Endothelial cell of umbilical vein (primary cell): Measurements from ENCODE around the gene CARS1.

ENCODE experiments used
- CTCF ChIP-seq, 2 donors: IDR thresholded peaks; 1 replicate in 1 of 2; 2 replicates in 1 of 2; pipeline ENCODE4 v1.5.1; 2011; ENCODE audit warnings: low read length in 2 of 2, mild to moderate bottlenecking in 2 of 2, moderate library complexity in 2 of 2, control low read depth in 1 of 2, inconsistent platforms in 1 of 2, low read depth in 1 of 2; ENCODE audit not compliant: insufficient read depth in 1 of 2; ENCODE audit errors: extremely low read depth in 1 of 2
- MYC ChIP-seq: IDR thresholded peaks from one replicate; pipeline ENCODE4 v1.6.1; 2011; ENCODE audit warnings: mild to moderate bottlenecking, low read depth, low read length
- POLR2A ChIP-seq: IDR thresholded peaks from 2 replicates; pipeline ENCODE4 v1.6.1; 2012; ENCODE audit warnings: low read depth, mild to moderate bottlenecking, control low read depth, low read length
- TF ChIP-seq, protein P1 (sequence below): IDR thresholded peaks from 2 replicates; pipeline ENCODE4 v1.6.1; 2011; ENCODE audit not compliant: insufficient read depth, insufficient read length

DNA sequence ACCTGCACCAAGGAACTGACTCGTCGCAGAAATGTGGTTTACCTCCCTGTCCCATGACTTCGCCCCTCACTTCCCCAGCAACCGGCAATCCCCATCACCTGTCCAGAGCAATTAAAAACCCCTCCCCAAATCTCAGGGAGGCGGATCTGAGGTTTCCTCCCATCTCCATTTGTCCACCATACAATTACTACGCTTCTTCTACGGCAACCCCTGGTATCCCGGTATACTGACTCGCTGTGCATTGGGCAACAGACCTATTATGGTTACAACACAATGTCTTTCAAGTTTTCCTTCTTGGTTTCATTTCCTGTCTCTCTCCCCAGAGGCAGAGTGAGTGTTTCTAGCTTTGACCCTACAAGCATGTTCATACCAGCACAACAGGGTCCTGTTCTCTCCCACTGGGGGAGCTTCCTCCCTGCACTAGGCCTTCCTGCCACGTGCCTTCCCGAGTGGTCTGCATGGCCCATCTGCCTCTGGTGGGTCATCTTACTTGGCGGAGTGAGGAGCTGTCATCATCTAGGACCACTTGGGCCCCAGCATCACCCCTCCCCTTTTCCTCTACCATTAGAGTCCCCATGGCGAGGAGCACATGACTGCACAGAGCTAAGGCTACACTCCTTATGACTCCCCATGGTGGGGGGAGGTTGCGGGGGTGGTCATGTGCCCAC, 34.8 kb downstream of the CARS1 start:
- TF ChIP-seq CTCF (IDR thresholded peaks at IDR 0.05; ENCODE audit: extremely low read depth in 1 of 2, insufficient read depth in 1 of 2, low read depth in 1 of 2, low read length in 2 of 2), result no peak
- no peak for TF ChIP-seq POLR2A
- TF ChIP-seq, protein P1, sequence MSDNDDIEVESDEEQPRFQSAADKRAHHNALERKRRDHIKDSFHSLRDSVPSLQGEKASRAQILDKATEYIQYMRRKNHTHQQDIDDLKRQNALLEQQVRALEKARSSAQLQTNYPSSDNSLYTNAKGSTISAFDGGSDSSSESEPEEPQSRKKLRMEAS, result no peak
- TF ChIP-seq MYC, result no peak
